ENCODE data around the gene HELZ2. TPM values are rescaled to one million over a fixed set of nuclear protein-coding genes. Genes with fewer than 3 reads are reported as not detected.

Gene HELZ2
- polyA plus RNA-seq, 3 donors: 8.8 to 11.3 (median 10.4) TPM

- no peak for DNase-seq (ENCODE audit: low read depth in 3 of 3, low spot score in 2 of 3)
Observed at GRCh38 chr20:63598479-63599395, 24.7 kb upstream of the HELZ2 start.

GRCh38 chr20:63597651-63598478 is 23.8 kb upstream of the HELZ2 start:
- no peak for DNase-seq (ENCODE audit: low read depth in 3 of 3, low spot score in 2 of 3)

DNA sequence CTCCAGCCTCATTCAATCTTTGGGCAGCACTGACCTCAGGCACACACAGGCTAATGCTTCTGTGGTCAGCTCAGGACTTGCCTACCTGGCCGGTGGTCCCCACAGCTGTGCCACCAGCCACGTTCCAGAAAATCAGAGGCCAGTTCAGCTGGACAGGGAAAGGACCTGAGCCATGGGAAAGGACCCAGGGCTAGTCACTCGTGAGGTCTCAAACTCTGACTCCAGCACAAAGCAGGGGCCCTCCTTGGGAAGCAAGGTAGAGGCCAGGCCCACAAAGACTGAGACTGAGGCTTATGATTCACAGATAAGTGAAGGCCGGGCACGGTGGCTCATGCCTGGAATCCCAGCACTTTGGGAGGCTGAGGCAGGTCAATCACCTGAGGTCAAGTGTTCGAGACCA is 22.4 kb upstream of the HELZ2 start:
- no peak for DNase-seq (ENCODE audit: low read depth in 3 of 3, low spot score in 2 of 3)

DNA sequence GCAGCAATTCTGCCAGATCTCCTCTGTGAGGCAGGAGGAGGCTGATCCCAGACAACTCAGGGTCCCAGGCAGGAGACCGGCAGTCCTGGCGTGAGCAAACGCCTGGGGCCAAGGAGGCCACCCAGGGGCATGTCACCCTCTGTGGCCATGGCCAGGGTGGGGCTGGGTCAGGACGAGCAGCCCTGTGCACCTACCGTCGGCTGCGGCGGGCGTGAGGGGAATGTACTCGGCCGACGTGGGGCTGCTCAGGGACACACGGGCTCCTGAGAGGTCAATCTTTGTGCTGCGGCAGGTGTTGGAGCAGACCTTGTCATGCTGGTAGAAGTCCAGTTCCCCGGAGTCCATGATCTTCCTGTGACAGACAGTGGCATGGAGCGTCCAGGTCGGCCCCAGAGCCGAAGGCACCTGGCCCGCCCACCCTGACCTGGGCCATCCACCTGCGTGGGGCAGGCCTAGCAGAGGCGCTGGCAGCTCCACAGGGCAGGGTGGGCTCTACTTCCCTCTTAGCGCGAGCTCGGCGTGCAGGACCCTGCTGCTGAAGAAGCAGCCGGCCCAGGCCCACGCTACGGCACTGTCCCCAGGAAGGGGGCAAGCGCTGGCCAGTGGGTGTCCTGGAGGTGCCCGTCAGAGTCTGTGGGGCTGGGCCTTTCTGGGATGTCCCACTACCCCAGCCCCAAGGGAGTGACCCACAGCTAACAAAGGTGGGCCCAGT is 21.5 kb upstream of the HELZ2 start:
- DNase-seq (ENCODE audit: low read depth in 3 of 3, low spot score in 2 of 3): no peak

DNA sequence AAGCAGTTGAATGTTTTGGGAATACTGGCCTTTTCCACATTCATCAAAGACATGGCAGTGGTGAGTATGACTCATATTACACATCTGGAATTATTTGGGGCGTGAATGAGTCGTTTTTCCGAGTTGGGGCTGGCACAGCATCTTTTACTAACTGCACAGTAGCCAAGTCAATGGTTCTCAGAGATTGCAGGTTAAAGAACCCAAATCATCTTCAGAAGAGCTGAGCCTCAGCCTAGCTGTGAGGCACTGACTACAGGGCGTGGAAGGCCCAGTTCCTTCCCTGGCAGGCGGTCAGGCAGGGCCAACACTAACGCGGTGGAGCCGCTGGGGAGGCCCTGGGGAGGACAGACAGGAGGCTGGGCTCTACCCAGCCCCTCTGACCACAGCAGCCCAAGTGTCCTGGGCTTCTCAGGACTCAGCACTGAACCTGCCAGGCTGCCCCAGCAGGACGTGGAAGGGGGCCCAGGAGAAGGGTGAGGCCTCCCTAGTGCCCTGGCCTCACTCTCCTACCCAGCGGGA is 20.1 kb upstream of the HELZ2 start:
- no peak for DNase-seq (ENCODE audit: low read depth in 3 of 3, low spot score in 2 of 3)

DNA sequence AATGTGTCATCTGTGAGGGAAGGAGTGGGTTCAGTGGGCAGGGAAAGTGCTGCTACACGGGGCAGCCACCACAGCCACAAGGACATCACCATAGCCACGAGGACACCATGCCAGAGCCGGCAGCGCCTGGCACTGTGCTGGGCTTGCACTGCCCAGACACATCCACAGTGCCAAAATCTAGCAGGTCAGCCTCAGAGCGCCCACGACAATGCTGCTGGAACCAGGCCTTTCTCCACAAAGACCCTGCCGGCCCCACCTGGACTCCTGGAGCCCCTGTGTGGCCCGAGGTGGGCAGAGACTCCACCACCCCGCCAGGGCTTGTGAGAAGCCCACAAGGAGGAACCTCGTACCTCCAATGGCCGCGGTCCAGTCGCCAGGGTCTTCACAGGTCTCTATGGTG is 18.6 kb upstream of the HELZ2 start:
- no peak for DNase-seq (ENCODE audit: low read depth in 3 of 3, low spot score in 2 of 3)

DNA sequence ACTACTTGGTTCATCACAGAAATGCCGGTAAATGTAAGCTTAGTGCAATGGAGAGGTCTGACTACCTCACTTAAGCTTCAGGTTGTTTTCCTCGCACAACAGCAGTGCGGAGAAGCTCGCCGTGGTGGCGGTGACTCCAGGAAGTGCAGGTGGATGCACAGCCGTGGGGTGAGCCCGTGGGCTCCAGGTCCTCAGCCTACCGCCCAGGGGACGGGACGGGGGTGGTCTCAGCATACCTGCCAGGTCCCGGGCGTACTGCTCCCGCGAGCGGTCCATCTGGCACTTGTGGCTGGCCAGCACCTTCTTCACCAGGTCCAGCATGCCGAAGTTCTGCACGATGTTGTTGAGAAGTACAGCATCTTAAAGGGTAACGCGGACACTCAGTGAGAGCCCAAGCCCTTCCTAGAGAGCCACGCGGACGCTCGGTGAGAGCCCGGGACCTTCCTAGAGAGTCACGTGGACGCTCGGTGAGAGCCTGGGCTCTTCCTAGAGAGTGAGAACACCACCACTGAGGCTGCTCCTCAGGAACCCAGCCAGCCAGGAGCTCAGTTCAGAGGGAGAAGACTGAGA is 17.8 kb upstream of the HELZ2 start:
- no peak for DNase-seq (ENCODE audit: low read depth in 3 of 3, low spot score in 2 of 3)

DNA sequence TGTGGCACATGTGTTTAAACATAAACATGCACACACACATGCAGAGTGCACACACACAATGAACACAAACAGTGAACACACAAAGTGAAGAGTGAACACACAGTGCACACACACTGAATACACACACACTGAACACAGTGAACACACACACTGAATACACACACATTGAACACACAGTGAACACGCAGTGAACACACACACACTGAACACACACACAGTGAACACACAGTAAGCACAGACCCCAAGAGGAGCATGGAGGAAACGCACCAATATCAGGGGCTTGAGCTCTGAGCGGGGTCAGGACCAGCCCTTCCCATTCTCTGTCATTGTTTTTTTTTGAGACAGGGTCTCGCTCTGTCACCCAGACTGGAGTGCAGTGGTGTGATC is 17.1 kb upstream of the HELZ2 start:
- DNase-seq (ENCODE audit: low read depth in 3 of 3, low spot score in 2 of 3): no peak

GRCh38 chr20:63590218-63591146 is 16.4 kb upstream of the HELZ2 start:
- DNase-seq (ENCODE audit: low read depth in 3 of 3, low spot score in 2 of 3): no peak

DNA sequence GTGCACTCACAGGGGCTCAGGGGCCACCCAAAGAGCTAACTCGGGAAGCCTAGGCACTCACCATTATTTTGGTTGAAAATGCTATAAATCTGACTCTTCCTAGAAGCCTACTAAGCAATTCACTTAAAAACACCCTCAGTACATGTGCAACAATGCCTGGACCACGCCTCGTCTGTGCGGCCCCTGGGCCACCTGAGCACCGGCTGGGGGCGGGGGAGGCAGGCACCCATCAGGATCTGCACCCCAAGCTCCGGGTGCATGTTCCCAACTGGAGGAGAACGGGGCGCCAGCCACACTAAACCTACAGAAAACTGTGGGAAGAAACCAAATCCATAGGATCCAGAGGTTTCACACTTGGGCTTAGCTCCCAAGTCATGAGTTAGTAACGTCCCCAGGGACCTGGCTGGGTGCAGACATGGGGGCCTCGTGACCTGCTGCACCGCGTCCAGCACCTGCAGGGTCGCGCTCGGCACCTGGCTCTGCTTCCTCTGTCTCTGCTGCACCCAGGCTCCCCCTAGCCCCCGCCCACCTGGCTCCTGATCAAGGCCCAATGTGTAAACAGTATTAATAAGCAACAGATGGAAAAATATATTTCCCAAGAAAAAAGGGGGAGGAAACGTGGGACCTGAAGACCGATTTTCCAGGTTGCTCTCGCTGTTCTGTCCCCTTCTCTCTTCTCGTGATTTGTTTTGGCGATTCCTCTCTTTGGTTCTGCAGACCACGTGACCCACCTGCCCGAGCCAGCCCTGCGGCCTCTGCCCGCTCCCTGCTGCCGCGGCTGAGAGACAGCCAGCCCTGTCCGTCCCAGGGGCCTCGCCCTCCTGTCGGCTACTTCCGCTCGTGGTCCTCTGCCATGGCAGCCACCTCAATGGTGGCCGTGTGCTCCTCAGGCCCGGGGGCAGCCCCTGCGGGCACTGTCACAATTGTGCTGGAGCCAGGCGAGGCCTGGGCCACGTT is 15.5 kb upstream of the HELZ2 start:
- no peak for DNase-seq (ENCODE audit: low read depth in 3 of 3, low spot score in 2 of 3)

- DNase-seq (ENCODE audit: low read depth in 3 of 3, low spot score in 2 of 3): no peak
Observed at GRCh38 chr20:63588641-63589041, 14.6 kb upstream of the HELZ2 start.

GRCh38 chr20:63587776-63588591 is 13.9 kb upstream of the HELZ2 start:
- DNase-seq (ENCODE audit: low read depth in 3 of 3, low spot score in 2 of 3): no peak

GRCh38 chr20:63587256-63587655 is 13.2 kb upstream of the HELZ2 start:
- no peak for DNase-seq (ENCODE audit: low read depth in 3 of 3, low spot score in 2 of 3)

- no peak for DNase-seq (ENCODE audit: low read depth in 3 of 3, low spot score in 2 of 3)
Observed at GRCh38 chr20:63586797-63587196, 12.8 kb upstream of the HELZ2 start.

GRCh38 chr20:63585616-63586565 is 11.9 kb upstream of the HELZ2 start:
- no peak for DNase-seq (ENCODE audit: low read depth in 3 of 3, low spot score in 2 of 3)

DNA sequence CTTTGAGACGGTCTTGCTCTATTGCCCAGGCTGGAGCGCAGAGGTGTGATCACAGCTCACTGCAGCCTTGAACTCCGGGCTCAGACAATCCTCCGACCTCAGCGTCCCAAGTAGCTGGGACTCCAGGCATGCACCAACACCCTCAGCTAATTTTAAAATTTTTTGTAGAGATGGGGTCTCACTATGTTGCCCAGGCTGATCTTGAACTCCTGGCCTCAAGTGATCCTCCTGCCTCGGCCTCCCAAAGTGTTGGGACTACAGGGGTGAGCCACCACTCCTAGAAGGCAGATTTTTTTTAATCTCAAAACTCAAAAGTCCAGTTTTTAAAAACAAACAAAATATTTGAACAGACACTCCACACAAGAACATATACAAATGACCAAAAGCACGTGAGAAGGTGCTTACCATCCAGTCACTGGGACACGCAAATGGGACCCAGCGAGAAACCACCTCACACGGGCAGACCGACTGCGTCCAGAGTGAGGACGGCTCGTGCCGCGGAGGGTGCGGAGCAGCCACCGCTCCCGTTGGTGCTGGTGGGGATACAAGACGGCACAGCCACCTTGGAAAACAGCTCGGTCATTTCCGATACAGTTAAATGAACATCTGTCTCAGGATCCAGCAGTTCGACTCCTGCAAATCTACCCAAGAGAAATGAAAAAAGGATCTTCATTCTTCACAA is 8.5 kb upstream of the HELZ2 start:
- DNase-seq (ENCODE audit: low read depth in 3 of 3, low spot score in 2 of 3): no peak

Data from right renal cortex interstitium (tissue), 3 donors.